ENCODE data around the gene MRPL20.

MRPL20 gene

DNA sequence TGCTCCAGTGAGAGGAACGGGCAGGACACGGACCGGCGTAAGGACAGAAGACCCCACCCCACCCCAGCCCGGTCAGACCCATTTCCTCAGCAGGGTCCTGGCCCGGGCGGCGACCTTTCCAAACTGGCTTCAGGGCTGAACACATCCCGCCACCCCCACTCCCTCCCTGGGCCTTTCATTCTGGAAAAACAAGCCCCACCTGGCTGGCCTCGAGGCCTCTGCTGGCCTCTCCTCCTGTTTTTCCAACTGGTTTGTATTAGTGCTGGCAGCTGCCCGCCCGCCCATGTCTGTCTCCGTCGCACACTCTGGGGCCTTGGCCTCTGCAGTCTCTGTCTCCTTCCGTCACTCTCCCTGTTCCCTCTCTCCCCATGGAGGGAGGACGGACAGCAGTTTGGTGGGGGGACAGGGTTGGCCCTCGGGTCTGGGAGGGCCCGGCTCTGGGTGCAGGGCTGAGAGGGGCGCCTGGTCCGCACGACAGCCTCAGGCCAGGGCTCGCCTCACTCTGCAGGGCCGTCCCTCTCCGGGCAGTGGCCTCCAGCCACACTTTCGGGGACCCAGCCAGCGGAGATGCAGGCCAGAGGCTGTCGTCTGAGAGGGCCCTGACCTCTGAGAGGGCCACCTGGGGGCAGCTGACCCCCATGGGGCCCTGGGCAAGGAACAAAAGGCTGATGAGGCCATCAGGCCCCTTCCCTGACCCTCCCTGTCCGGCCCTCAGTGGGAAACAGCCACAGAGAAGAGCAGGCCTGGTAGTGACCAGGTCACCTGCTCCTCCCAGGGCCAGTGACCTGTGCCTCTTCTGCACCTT is 47.2 kb downstream of the MRPL20 start:
- DNase-seq = no peak

DNA sequence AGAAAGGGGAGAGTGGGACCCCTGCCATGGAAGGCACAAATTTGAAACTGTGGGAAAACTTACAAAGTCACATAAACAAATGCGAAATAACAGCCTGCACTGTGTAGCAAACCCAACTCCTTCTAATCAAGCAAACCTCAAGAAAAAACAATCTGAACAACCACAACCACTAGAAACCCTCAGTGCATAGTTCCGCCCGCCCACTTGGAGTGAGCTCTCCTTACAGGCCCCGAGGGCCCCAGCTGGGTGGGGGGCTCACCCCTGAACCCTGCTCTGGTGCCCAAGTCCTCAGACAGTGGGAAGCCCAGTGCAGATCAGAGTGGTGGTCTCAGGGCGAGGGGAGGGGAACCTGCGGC is 47.8 kb downstream of the MRPL20 start:
- DNase-seq = no peak

DNA sequence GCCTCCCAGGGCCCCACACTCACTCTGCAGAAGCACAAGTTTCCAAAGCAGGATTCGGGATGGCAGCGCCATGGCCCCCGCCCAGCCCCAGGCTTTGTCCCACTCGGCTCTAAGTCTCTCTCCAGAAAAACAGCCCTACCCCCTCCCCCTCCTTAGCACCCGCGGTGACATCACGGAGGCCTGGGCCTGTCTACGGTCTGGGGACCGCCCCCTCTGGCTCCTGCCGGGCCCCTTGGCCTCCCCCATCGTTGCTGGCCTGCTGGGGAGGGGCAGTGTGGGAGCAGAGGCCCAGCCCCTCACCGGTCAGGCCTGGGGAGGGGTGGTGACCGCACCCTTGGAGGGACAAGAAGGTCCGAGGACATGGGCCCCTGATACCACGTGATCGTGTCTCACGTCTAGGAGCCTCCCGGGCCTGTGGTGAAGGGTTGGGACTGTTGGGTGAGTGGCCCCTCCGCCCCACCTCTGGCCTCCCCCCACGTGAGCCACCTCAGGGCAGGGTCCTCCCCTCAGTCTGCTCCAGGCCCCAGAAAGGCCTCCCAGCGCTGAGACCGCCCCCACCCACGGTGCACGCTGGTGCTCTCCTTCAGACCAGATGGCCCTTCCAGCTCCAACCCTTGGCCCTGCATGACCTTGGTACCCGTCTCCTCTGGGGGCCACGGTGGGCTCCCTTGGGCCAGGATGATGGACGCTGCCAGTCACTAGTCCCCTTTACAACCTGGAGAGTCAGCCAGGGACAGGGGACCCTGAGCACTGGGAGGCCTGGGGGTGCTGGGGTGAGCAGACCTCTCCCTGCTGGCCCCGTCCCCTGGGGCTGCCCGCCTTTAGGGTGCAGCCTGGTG is 48.4 kb downstream of the MRPL20 start, which contains the start of gene MXRA8:
MXRA8 (minus strand) TSS at position 123 of the 839 bp plus-strand sequence; CDS start at position 72, 51 bp downstream.
- no peak for DNase-seq

DNA sequence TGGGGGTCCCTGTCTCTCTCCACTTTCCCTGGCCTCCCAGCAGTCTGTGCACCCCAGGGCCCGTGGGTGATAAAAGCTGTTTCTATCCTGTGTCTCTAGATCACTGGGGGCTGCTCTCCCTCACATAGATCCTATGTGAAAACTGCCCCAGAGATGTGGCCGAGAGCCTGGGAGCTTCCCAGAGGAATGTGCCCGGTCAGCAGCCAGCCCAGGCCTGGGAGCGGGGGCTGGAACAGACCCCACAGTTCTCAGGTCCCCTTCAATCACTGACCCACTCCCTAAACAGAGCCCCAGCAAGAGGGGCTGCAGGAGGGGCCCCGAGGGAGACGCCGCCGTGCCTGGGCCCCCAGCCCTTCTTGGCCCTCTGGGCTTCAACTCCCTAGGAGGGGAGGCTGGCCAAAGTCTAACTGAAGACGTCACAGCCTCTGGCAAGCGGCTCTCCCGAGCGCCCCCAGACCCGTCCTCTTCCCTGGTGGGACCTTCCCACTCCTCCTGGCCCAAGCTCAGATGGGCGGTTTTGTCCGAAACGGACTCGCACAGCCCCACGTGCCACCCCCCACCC is 49.1 kb downstream of the MRPL20 start:
- no peak for DNase-seq

DNA sequence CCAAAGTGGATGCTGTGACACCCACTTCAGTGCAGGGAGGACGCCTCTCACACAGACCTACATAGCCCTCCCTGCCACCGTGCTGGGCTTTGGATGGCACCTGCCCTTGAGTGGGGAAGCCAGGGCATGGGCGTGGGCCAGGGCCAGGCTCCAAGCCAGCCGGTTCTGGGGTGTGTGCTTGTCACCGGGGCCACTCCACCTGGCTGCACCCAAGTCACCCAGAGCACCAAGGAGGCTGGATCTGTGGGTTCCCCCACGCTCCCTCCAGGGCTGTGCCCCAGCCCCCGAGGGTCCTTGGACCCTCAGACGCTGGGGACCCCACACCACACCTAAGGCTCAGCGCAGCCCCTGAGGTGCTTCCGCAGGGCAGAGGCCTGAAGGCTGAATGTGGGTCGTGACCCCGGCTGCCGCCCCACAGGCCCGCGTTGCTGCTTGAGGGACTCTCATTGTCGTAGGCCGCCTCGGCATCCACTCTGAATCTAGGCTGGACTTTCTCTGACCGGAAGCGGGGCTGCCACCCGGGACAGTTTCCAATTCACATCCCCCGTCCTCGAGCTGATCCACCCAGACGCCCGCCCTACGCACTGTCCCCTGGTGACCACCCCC is 50.2 kb downstream of the MRPL20 start:
- DNase-seq = no peak

DNA sequence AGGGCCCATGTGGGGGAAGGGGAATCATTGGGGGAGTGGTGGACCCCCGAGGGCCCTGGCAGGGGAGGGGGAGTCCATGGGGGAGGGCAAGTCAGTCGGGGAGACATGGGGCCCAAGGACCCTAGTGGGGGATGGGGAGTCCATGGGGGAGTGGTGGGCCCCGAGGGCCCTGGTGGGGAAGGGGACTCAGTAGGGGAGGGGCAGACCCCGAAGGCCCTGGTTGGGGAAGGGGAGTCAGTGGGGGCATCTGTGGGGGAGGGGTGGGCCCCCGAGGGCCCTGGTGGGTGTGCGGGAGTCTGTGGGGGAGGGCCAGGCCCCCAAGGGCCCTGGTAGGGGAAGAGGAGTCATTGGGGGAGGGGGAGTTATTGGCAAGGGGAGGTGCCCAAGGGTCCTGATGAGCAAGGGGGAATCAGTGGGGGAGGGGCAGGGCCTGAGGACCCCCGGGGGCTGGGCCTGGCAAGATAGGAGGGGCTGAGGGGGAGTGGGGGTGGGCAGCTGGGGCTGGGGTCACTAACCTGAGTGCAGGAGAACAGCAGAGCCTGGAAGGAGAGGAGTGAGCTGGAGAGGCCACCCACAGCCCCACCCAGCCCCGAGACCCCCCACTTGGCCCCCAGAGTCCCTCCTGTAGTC is 50.8 kb downstream of the MRPL20 start:
- DNase-seq = no peak

DNA sequence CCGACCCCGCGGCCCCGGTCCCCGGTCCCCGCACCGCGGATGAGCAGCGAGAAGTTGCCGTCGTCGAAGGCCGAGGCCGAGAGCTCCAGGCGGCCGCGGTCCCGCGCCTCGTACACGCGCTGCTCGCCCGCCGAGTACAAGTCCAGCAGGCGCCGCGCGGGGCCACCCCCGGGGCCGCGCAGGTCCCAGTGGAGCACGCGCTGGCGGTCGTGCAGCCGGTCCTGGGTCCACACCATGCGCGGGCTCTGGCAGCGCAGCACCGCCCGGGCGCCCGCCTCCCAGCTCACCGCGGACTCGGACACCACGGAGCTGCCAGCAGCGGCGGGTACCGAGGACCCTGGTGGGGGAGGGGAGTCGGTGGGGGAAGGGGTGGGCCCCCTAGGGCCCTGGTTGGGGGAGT is 51.7 kb downstream of the MRPL20 start:
- DNase-seq = no peak

DNA sequence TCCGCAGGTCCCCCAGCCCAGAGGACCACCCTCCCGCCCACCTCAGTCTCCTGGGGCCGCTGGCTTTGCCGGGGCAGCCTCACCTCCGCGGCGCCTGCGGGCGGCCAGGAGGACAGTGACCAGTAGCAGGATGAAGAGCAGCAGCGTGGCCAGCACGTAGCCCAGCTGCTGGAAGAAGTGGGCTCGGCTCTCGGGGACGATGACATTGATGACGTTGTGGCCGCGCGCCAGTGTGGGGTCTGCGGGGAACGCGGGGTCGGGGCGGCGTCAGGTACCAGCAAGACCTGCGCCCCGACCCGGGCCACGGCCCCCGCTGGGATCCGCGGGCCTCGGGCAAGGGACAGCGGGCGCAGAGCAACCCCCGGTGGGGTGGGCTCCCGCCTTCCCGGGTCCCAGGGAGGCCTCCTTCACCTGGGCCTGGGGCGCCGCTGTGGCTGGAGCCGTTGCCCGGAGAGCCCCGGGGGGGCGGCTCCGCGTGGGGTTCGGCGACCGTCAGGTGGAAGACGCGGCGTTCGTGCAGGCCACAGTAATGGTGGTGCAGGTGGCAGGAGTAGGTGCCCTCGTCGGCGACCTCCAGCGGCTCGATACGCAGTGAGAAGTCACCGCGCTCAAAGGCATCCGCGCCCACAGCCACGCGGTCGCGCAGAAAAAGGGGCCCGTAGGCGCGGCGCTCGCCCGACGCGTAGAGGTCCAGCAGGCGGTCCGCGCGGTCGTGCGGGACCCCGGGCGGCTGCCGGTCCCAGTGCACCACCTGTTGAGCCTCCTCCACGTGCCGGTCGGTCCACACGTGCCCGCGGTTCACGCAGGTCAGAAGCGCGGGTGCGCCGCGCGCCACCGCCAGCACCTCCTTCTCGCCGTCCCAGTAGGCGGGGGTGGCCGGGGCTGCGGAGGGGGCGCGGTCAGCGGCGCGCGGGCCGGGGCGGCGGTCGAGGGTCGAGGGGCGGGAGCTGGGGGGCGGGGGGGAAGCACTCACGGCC is 52.5 kb downstream of the MRPL20 start:
- peak in 1 of 2 donors; percentile 26 for DNase-seq

DNA sequence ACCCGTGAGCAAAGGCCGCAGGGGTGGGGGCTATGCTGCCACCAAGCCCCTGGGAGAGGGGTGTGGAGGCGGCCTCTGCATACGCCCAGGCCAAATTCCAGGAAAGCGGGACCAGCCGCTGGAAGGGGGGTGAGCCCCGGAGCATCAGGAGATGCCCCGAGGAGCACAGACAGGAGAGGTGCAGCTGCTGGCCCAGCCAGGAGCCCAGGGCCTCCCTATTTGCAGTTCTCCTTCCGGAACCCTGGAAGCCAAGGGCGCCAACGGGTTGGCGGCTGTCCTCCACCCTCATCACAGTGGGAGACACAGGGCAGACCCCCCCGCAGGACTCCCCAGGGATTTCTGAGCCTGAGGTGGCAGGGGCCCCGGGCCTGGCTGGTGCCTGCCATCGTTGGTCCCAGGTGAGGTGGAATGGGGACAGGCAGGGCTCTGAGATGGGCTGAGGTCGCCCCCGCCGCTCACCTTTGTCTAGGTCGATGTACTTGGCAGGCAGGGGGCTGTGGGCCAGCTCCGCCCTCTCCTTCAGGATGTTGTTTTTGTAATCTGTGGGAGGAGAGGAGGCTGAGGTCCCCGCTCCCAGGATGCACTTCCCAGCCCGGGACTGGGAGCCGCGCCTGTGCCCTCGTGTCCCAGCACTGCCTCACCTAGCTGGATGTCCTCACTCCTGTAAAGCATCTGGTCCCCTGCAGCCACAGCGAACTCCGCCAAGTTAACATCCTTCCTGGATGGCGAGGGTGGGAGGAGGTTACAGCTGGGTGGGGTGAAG is 53.5 kb downstream of the MRPL20 start:
- no peak for DNase-seq

DNA sequence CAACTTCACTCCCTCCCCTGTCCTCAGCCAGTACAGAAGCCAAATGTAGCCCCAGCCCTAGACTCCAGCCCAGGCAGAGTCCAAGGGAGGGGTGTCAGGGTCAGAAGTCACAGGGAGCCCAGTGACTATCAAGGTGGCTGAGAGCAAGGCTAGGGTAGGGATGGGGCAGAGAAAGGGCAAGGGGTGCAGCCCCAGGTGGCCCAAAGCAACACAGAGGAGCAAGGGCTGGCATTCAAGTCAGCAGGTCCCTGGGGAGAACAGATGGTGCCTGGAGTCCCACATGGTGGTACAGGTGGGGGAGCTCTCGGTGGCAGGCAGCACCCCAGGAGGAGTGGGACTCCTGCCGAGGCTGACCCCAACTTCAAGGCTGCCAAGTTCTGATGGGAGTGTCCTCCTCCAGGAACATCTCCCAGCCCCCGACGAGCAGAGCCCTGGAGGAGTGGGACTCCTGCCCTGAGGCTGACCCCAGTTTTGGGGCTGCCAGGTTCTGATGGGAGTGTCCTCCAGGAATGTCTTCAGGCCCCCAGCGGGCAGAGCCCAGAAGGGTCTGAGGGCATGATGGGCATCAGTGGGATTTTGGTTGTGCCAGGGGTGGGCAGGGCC is 54.2 kb downstream of the MRPL20 start:
- no peak for DNase-seq

Measured in activated CD4-positive, alpha-beta T cell treated with anti-CD3 and anti-CD28 coated beads for 4 hours (primary cell).